Daoy (cell line): ENCODE results near the gene TIAM1. TPM values are rescaled to one million over a fixed set of nuclear protein-coding genes. Genes with fewer than 3 reads are reported as not detected.

Source experiments
- DNase-seq: peaks from one replicate; pipeline ENCODE4 v3.0.0-alpha.2; 2015; ENCODE audit warnings: low read depth
- total RNA-seq: library from RNA; depleted of rRNA; stranded (reverse); fragments of >200 nt; shearing (Covaris generic); gene quantifications from 2 replicates; pipeline ENCODE4 v1.2.3, GENCODE V29; 2014; rRNA removed

The TIAM1 gene, protein sequence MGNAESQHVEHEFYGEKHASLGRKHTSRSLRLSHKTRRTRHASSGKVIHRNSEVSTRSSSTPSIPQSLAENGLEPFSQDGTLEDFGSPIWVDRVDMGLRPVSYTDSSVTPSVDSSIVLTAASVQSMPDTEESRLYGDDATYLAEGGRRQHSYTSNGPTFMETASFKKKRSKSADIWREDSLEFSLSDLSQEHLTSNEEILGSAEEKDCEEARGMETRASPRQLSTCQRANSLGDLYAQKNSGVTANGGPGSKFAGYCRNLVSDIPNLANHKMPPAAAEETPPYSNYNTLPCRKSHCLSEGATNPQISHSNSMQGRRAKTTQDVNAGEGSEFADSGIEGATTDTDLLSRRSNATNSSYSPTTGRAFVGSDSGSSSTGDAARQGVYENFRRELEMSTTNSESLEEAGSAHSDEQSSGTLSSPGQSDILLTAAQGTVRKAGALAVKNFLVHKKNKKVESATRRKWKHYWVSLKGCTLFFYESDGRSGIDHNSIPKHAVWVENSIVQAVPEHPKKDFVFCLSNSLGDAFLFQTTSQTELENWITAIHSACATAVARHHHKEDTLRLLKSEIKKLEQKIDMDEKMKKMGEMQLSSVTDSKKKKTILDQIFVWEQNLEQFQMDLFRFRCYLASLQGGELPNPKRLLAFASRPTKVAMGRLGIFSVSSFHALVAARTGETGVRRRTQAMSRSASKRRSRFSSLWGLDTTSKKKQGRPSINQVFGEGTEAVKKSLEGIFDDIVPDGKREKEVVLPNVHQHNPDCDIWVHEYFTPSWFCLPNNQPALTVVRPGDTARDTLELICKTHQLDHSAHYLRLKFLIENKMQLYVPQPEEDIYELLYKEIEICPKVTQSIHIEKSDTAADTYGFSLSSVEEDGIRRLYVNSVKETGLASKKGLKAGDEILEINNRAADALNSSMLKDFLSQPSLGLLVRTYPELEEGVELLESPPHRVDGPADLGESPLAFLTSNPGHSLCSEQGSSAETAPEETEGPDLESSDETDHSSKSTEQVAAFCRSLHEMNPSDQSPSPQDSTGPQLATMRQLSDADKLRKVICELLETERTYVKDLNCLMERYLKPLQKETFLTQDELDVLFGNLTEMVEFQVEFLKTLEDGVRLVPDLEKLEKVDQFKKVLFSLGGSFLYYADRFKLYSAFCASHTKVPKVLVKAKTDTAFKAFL (N-terminal part only)
- total RNA-seq, result 17.8 and 19.9 TPM in 2 replicates

DNA sequence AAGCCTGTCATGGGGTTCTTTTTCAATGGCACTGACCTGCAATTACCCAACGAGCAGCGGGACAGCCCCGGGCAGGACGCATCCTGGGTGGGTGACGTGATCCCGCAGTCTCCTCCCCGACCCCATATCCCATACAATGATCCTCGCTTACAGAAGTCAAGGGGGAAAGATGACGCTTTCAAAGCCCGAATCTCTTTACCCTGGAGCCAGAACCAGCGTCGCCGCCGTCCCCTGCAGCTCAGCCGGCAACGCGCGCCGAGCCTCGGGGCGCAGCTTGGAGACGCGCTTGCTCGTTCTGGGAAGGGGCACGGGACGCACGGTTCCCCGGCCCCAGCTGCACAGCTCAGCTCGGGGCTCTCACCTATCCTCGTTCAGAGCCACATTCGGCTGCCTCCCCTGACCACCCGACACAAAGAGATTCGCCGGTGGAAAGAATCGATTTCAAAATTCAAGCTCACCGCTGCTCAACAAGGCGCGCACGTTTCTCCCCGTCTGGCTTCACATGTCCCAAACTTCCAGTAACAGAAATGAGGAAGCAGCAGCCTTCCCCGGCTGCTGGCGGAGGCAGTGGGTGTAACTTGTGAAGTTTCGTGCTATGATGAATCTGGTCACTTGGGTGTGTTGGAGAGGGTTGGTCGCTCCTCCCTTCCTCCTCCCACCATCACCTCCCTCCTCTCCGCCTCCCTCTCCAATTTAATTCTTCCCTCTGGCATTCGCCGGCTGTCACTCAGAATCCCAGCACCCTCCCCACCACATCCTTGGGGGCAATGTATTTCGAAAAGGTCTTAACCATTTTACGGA is at the start of gene TIAM1:
TIAM1 (minus strand) TSS at position 582 of the 801 bp plus-strand sequence. CDS start 77,289 bp downstream, outside the sequence.
- DNase-seq, result peak; percentile 93

DNA sequence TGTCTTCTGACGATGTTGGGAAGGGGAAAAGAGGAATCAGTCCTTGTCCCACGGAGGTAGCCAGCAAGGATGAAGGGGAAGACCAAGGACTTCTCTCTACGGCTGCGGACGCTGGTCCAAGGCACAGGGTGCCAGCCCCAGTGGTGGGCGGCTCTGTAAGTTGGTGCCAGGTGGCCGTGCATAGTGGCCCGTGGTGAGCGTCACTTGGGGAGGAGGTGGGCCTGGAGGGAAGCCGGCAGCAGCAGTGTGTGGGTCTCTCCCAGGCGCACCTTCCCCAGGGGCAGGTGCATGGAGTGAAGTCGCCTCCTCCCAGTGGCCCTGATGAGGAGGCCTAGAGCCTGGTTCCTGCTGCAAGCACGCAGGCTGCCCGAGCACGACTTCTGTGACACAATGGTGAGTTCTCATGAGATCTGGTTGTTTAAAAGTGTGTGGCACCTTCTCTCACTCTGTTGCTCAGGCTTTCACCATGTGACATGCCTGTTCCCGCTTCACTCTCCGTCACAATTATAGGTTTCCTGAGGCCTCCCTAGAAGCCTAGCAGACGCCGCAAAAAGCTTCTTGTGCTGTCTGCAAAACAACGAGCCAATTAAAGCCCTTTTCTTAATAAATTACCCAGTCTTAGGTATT is 43.6 kb upstream of the TIAM1 start:
- DNase-seq, result no peak

DNA sequence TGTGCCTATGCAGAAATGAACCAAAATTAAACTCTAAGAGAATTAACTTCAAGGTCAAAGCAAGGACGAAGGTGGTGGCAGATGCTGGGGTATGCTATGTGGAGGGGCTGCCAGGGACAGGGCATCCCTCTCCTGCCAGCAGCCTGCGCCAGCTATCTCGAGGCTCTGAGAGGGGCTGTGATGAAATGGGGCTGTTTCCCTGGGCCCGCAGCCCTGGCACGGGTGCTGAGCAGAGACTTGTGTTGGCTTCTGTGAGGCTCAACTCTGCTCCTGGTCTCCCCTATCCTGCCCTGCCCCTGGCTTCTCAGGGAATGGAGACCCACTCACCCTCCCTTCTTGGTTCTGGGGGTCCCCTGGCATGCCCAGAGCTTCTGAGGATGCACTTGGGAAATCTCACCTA is 41.9 kb upstream of the TIAM1 start:
- no peak for DNase-seq

DNA sequence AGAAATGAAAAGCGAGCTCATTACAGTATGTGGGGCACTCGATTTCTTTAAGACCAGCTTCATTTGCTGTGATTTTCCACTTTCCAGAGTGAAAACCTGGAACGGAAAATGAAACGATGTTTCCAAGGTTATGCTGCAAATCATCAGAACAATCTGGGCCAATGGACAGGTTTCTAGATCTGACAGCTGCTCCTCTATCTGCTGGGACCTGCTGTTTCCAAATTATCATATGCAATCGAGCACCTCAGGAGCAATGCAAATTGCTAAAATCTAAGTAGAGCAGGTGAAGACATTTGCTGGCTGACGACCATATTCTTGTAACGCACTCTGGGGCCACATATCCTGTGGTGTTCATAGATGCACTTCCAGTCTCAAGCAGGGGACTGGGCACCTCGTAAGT is 39.7 kb upstream of the TIAM1 start:
- DNase-seq, result no peak

DNA sequence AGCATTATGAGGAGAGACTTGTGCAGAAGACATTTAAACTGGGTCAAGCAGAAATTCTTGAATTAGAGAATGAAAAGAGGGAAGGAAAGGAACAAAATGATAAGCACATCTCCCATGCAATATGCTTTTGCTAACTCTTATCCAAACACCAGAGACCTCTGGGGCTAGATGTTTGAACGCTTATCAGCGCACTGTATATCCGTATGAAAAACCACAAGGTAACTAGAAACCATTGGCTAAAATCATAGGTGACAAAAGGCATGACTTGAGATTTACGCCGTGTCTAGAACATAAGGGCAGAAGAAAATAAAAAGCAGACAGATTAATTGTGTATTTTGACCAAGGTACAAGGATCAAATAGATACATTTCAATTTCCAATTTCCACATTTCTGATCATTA is 38.0 kb upstream of the TIAM1 start:
- no peak for DNase-seq

DNA sequence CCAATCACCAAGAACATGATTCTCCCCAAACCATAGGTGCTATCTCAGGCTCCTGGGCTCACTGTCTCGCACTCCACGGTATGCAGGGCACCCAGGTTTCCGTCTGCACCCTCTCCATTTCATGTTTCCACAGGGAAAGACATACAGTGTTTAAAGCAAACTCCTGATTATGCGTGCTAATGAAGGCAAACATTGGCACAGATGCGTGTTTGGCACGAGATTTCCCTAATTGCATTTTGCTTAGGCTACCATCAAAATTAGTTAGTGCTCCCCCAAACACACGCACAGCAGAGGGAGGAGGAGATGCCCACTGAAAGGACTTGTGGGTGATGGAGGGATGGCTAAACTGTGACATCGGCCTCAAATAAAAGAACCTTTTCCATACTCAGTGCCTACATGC is 32.2 kb upstream of the TIAM1 start:
- no peak for DNase-seq

DNA sequence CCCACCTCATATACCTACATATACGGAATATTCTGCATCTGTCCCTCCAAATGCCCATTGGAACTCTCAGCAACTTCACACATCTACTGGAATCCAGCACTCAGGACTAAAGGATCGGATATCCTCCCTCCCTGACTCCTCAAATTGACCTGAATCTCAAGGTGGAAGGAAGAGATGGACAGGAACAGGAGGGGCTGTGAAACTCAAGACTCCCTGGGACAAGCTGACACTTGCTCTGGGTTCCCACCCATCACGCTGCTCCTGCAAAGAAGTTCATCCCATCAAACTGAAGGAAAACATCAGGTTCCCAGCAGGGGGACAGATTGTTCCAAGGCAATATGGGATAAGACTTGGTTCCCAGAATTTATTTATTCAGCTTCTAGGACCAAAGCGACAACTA is 30.3 kb upstream of the TIAM1 start:
- no peak for DNase-seq

DNA sequence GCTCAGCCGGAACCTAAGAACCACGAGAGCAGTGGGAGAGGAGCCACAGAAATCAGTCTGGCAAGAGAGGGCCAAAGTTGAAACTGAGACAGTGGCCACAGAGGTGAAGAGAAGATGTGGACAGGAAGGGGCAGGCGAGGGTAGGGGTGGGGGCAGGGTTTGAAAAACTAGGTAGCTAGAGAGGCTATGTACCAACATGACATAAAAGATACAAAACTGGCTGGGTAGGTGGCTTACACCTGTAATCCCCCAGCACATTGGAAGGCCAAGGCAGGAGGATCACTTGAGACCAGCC is 28.4 kb upstream of the TIAM1 start:
- no peak for DNase-seq

DNA sequence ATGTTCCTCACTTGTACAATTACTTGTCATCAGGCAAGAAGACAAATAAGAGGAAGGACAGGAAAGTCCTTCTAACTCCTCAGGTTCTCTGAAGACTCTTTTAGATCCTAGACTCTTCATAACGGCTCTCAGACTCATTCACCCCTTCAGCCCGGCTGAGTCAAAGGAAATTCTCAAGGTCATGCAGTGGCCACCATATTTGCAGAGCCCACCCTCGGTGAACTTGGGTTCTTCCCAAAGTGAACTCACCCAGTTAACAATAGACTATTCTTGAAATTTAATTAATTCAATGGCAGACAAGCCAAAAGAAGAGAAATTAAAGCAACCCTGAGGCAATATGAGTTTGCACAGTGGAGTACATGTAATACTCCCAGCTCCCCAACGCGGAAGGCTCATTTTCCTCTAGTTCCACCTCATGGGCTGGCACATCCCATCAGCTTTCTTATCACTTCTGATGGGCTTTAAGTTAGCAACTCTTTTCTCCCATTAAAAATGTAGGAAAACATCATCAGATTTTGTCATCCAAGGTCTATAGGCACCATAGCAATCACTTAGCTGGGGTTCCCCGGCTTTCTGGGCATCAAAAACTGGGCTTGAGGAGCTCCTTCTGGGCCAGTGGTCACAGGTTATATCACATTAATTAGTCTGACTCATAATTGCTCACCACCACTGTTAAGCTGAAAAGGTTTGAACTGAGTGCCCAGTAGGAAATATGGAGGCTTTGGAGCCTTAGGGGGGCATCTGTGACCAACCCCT is 27.8 kb upstream of the TIAM1 start:
- DNase-seq, result peak; percentile 60

DNA sequence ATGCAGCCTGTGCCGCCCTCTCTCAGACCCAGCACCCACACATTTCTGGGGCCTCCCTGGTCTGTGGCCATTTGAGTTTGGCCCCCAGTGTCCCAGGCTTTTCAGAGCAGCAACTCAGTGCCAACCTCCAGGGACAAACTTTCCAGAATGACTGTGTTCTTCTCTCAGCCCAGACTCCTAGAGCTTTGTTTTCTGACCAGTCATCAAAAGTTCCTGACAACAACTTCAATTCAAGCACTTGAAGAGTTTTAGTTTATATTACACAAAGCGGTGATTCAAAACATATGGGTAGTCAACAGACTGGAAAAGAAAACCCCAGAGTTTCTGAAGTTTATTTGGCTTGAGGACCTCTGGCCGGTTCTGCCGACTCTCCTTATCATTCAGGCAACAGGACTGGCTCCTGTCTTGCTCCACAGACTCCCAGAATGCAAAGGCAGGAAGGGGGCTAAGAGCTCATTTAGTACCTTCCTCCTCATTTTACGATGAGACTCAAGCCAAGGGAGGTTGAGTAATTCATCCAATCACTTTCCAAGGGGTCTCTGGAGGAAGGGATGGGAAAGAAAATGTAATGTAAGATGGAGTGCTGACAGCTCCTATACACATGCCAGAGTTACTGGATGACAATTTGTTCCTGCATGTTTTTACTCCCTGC is 27.0 kb upstream of the TIAM1 start:
- peak; percentile 31 for DNase-seq

DNA sequence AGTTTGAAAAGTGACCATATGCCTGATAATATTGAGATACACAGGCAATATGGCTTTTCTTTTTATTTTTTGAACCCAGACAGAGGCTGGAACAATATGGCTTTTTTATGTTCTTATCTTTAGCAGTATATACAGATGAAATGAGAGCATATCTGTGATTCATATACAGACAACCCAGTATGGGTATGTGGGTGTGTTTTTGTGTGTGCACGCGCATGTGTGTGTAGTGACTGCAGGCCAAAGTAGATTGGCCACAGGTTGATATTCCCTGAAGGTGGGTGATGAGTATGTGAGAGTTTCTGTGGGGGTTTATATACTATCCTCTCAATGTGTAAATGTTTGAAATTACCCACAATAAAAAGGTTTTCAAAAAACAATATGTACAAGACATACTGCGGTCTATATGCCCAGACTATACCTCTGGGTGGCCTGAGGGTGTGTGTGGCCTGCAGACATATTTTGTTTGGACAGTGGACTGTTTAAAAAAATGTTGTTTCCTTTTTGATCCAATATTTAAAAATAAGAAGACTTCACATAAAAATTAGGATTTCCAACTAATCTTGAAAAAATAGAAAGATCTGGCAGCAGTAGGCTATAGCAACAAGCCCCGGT is 26.3 kb upstream of the TIAM1 start:
- no peak for DNase-seq

DNA sequence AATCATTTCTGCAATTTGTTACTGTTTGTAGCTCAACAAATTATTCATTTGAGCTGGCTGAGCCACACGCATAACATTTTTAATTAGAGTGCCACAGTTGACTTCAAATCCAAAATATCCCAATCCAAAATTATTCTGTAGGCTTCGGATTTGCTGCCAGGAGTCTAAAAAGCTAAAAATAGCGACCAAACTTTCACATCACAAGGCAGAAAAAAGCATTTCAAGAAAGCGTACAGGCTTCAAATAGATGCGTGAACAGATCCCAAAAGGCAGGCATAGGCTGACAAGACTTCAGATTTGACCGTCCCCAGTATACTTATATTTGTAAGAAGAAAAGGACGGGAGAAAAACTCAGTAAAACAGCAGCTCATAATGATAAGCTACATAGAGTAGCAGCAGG is 24.3 kb upstream of the TIAM1 start:
- DNase-seq, result no peak

DNA sequence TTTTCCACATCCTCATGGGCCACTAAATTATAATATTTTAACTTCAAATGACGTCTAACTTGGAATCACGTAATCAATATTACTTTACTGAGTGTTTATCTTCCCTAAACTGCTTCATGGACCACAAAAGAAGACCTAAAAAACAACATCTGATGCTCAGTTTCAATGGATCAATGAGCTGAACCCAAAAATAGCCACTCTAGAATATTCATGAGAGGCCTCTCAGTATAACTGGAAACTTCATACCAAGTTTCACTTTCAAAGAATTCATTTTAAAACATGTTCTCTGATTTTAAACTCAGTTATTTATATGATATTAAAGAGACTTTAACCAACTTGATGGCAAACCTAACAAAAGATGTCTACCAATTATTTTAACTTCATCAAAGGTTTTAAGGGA is 23.7 kb upstream of the TIAM1 start:
- DNase-seq, result no peak

DNA sequence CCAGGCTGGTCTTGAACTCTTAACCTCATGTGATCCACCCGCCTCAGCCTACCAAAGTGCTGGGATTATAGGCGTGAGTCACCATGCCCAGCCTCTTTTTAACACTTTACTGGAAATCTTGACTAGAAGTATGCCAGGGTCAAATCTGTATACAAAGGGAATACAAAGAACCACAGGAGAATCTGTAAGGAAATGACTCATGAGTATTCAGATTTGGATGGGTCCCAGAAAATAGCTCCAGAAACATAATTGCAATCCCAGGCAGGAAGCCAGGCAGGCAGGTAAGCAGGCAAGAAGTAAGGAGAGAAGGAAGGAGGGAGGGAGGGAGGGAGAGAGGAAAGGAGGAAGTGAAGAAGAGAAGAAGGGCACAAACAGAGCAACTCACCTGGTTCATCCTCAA is 22.8 kb upstream of the TIAM1 start:
- DNase-seq, result peak; percentile 90

DNA sequence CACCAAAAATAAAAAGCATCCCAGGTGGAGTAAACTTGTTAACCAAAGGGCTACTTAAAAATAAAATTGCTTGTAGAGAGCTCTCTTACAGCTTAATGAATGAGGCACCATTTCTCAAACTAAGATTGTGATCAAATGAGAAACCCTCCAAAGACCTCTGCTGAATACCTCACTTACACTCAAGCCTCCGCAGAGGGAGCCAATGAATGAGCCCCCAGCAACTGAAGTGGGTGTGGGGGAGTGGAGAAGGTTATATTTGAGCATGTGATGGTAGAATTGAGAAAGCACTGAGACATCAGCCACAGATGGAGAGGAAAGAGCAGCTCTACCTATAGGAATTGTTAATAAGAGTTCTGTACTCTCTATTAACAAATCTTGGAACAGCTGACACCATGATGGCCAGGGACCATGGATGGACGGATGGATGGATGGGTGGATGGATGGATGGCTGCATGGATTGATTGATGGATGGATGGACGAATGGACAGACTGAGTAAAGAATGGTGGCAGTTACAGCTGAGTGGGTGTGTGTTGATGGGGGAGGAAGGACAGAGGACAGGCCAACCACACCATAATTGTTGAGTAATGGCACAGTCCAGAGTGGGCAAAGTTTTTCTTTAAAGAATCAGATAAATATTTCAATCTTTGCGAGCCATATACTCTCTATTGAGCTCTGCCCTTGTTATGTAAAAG is 20.3 kb upstream of the TIAM1 start:
- no peak for DNase-seq

DNA sequence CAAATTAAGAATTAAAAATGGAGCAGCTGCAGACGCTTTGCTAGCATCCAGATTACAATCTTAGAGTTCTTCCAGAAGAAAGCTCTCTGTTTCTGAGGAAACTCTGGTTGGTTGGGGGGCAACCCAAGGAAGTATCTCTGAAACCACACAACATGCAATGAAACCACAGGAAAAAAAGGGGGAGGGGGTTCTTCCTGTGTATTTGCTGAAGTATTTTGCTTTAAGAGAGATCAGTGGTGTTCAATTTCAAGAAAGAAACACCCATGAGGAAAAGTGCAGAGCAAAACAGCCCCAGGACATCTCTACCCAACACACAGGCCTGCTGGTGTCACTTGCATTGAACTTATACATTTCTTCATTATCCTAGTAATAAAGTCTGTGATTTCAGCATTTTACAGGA is 19.7 kb upstream of the TIAM1 start:
- no peak for DNase-seq

DNA sequence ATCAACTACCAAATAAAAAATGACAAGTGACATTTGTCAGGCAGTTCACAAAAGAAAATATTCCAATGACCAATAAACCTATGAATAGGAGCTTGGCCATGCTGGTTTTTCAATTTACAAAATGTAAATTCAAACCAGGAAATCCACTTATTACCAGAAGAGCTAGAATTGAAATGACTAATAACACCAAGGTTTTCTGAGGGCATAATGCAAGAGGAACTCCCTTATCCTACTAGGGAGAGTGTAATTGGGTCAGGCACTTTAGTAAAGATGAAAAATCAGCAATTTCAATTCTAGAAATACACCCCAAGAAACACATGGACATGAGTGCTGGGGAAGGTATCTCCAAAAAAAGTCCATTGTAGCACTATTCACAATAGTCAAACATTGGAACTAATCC is 16.7 kb upstream of the TIAM1 start:
- DNase-seq, result no peak

DNA sequence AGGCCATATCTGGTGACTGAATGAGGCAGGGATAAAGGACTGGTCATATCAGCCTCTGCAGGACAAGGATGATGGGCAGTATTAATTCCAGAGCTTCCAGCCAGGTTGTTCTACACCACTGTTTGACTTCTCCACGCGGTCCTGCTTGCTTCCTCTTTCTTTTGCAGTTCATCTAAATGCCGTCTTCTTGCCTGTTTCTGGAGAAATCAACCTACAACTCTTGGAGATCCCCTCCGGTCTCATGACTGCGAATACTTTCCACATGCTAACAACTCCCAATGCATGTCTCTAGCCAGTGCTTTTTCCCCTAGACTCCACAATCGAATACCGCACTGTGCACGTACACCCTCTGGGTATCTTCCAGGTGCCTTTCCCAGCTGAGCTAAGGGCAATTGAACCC is 14.1 kb upstream of the TIAM1 start:
- no peak for DNase-seq

DNA sequence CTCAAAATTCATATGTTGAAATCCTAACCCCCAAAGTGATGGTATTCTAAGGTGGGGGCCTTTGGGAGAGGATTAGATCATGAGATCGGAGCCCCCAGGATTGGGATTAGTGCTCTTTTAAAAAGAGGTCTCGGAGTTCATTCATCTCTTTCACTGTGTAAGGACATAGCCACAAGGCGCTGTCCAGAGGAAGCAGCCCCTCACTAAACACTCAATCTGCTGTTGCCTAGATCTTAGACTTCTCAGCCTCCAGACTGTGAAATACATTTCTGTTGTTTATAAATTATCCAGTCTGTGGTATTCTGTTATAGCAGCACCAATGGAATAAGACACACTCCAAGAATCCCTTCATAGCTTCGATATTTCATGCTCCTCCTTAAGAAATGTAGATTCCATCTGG is 12.4 kb upstream of the TIAM1 start:
- no peak for DNase-seq
